Measurements from ENCODE around the gene SLC39A3. TPM values are rescaled to one million over a fixed set of nuclear protein-coding genes. Genes with fewer than 3 reads are reported as not detected.
"Not testable (repeated sequence)": the region's sequence is repeated elsewhere in the genome, so short reads cannot be mapped to it uniquely, and the experiment has no call there.

The SLC39A3 gene
- total RNA-seq, 1 experiment from 2014 or later, result 28.6 TPM

- not testable (repeated sequence) for H3K4me2 ChIP-seq (ENCODE audit: low read depth, low read length, poor library complexity, severe bottlenecking); DNase-seq; H3K36me3 ChIP-seq (ENCODE audit: insufficient read depth, low read length); H3K79me2 ChIP-seq (ENCODE audit: low read length); H4K20me1 ChIP-seq (ENCODE audit: insufficient read depth, low read depth, low read length); H3K9me2 ChIP-seq (replicated peaks; ENCODE audit: insufficient read depth, low read length); H3K9ac ChIP-seq (ENCODE audit: low read length); H3K4me3 ChIP-seq (ENCODE audit: low read length); H2AFZ ChIP-seq (ENCODE audit: low read length); H3K27me3 ChIP-seq (ENCODE audit: low read length); H3K27ac ChIP-seq (ENCODE audit: low read length)
- H3K9me3 ChIP-seq (ENCODE audit: low read length), result peaks cover 10% of the 10 kb centered on the region
- H3K4me1 ChIP-seq (ENCODE audit: low read length), result peaks cover 12% of the 10 kb centered on the region
Observed at GRCh38 chr19:2713170-2713569, 26.6 kb downstream of the SLC39A3 start.

DNA sequence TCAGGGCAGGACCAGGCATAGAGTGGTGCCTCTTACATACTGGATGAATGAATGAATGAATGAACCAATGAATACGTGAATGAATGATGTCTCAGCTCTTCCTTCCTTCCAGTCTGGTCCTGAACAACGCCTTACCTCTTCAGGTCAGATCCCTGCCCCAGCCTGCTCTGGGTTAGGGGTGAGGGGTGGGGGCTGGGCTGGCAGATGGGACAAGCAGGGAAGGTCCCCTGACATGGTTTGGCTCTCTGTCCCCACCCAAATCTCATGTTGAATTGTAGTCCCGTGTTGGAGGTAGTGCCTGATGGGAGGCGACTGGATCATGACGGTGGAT, 28.0 kb downstream of the SLC39A3 start:
- Histone ChIP-seq H3K9me3 (ENCODE audit: low read length) (peaks cover 10% of the 10 kb centered on the region), H3K4me3 (ENCODE audit: low read length) (no peak overlapping the region), H3K79me2 (ENCODE audit: low read length) (no peaks in the 10 kb centered on the region), H3K9ac (ENCODE audit: low read length) (no peak overlapping the region), H3K4me2 (ENCODE audit: low read depth, low read length, poor library complexity, severe bottlenecking) (no peak overlapping the region), H2AFZ (ENCODE audit: low read length) (no peak overlapping the region), H3K4me1 (ENCODE audit: low read length) (peaks cover 12% of the 10 kb centered on the region), H3K27me3 (ENCODE audit: low read length) (no peaks in the 10 kb centered on the region), H3K27ac (ENCODE audit: low read length) (no peak overlapping the region), H3K9me2 (replicated peaks; ENCODE audit: insufficient read depth, low read length) (no peaks in the 10 kb centered on the region), H3K36me3 (ENCODE audit: insufficient read depth, low read length) (no peaks in the 10 kb centered on the region), H4K20me1 (ENCODE audit: insufficient read depth, low read depth, low read length) (no peaks in the 10 kb centered on the region)
- no peak for DNase-seq

GRCh38 chr19:2711172-2711874, 28.5 kb downstream of the SLC39A3 start:
- DNase-seq, result no peak
- Histone ChIP-seq H3K4me2 (ENCODE audit: low read depth, low read length, poor library complexity, severe bottlenecking) (no peak overlapping the region), H3K27ac (ENCODE audit: low read length) (no peak overlapping the region), H3K9me2 (replicated peaks; ENCODE audit: insufficient read depth, low read length) (no peaks in the 10 kb centered on the region), H3K79me2 (ENCODE audit: low read length) (no peaks in the 10 kb centered on the region), H3K4me1 (ENCODE audit: low read length) (peaks cover 12% of the 10 kb centered on the region), H2AFZ (ENCODE audit: low read length) (no peak overlapping the region), H3K4me3 (ENCODE audit: low read length) (no peak overlapping the region), H3K9me3 (ENCODE audit: low read length) (peaks cover 10% of the 10 kb centered on the region), H3K36me3 (ENCODE audit: insufficient read depth, low read length) (no peaks in the 10 kb centered on the region), H3K9ac (ENCODE audit: low read length) (no peak overlapping the region), H4K20me1 (ENCODE audit: insufficient read depth, low read depth, low read length) (no peaks in the 10 kb centered on the region), H3K27me3 (ENCODE audit: low read length) (no peaks in the 10 kb centered on the region)

GRCh38 chr19:2706251-2706650, 33.6 kb downstream of the SLC39A3 start:
- no peaks in the 10 kb centered on the region for H3K36me3 ChIP-seq (ENCODE audit: insufficient read depth, low read length)
- peaks cover 11% of the 10 kb centered on the region for H3K4me1 ChIP-seq (ENCODE audit: low read length)
- no peaks in the 10 kb centered on the region for H3K27me3 ChIP-seq (ENCODE audit: low read length)
- no peaks in the 10 kb centered on the region for H3K79me2 ChIP-seq (ENCODE audit: low read length)
- no peaks in the 10 kb centered on the region for H3K9me3 ChIP-seq (ENCODE audit: low read length)
- H3K9me2 ChIP-seq (replicated peaks; ENCODE audit: insufficient read depth, low read length), result no peaks in the 10 kb centered on the region
- H3K4me3 ChIP-seq (ENCODE audit: low read length), result no peak overlapping the region
- no peak overlapping the region for H3K4me2 ChIP-seq (ENCODE audit: low read depth, low read length, poor library complexity, severe bottlenecking)
- no peak overlapping the region for H3K9ac ChIP-seq (ENCODE audit: low read length)
- no peaks in the 10 kb centered on the region for H4K20me1 ChIP-seq (ENCODE audit: insufficient read depth, low read depth, low read length)
- DNase-seq, result no peak
- no peak overlapping the region for H3K27ac ChIP-seq (ENCODE audit: low read length)
- no peak overlapping the region for H2AFZ ChIP-seq (ENCODE audit: low read length)

DNA sequence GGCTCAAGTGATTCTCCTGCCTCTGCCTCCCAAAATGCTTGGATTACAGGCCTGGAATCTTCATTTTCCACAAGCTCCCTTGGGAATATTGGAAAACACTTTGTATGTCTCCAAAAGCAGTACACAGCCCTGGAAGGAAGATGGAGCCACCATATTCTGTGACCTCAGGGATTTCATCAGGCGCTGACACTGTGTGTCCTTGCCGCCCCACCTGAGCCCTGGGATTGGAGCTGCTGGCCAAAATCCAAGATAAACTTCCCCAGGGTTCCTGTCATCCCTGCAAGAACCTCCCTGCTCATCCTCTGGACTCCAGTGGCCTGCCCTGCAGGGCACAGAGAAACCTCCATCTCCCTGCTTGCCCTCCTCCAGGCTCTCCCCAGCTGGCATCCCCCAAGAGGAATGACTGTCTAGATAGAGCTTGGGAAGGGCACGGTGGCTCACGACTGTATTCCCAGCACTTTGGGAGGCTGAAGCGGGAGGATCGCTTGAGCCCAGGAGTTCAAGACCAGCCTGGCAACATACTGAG, 36.1 kb downstream of the SLC39A3 start:
- H3K9me2 ChIP-seq (replicated peaks; ENCODE audit: insufficient read depth, low read length), result no peaks in the 10 kb centered on the region
- H3K9me3 ChIP-seq (ENCODE audit: low read length), result no peaks in the 10 kb centered on the region
- no peak overlapping the region for H3K4me3 ChIP-seq (ENCODE audit: low read length)
- no peak overlapping the region for H3K27ac ChIP-seq (ENCODE audit: low read length)
- no peaks in the 10 kb centered on the region for H3K27me3 ChIP-seq (ENCODE audit: low read length)
- no peaks in the 10 kb centered on the region for H4K20me1 ChIP-seq (ENCODE audit: insufficient read depth, low read depth, low read length)
- H3K4me1 ChIP-seq (ENCODE audit: low read length), result peaks cover 3% of the 10 kb centered on the region
- no peak for DNase-seq
- no peak overlapping the region for H3K4me2 ChIP-seq (ENCODE audit: low read depth, low read length, poor library complexity, severe bottlenecking)
- no peak overlapping the region for H2AFZ ChIP-seq (ENCODE audit: low read length)
- no peaks in the 10 kb centered on the region for H3K79me2 ChIP-seq (ENCODE audit: low read length)
- H3K36me3 ChIP-seq (ENCODE audit: insufficient read depth, low read length), result no peaks in the 10 kb centered on the region
- no peak overlapping the region for H3K9ac ChIP-seq (ENCODE audit: low read length)

- Histone ChIP-seq H3K9ac (ENCODE audit: low read length) (no peak overlapping the region), H3K36me3 (ENCODE audit: insufficient read depth, low read length) (no peaks in the 10 kb centered on the region), H3K27me3 (ENCODE audit: low read length) (no peaks in the 10 kb centered on the region), H3K4me1 (ENCODE audit: low read length) (peaks cover 8% of the 10 kb centered on the region), H4K20me1 (ENCODE audit: insufficient read depth, low read depth, low read length) (no peaks in the 10 kb centered on the region), H3K79me2 (ENCODE audit: low read length) (no peaks in the 10 kb centered on the region), H3K9me3 (ENCODE audit: low read length) (no peaks in the 10 kb centered on the region), H3K4me3 (ENCODE audit: low read length) (no peak overlapping the region), H3K27ac (ENCODE audit: low read length) (no peak overlapping the region), H2AFZ (ENCODE audit: low read length) (no peak overlapping the region), H3K9me2 (replicated peaks; ENCODE audit: insufficient read depth, low read length) (no peaks in the 10 kb centered on the region), H3K4me2 (ENCODE audit: low read depth, low read length, poor library complexity, severe bottlenecking) (no peak overlapping the region)
- no peak for DNase-seq
Observed at GRCh38 chr19:2703077-2703437, 36.8 kb downstream of the SLC39A3 start.

DNA sequence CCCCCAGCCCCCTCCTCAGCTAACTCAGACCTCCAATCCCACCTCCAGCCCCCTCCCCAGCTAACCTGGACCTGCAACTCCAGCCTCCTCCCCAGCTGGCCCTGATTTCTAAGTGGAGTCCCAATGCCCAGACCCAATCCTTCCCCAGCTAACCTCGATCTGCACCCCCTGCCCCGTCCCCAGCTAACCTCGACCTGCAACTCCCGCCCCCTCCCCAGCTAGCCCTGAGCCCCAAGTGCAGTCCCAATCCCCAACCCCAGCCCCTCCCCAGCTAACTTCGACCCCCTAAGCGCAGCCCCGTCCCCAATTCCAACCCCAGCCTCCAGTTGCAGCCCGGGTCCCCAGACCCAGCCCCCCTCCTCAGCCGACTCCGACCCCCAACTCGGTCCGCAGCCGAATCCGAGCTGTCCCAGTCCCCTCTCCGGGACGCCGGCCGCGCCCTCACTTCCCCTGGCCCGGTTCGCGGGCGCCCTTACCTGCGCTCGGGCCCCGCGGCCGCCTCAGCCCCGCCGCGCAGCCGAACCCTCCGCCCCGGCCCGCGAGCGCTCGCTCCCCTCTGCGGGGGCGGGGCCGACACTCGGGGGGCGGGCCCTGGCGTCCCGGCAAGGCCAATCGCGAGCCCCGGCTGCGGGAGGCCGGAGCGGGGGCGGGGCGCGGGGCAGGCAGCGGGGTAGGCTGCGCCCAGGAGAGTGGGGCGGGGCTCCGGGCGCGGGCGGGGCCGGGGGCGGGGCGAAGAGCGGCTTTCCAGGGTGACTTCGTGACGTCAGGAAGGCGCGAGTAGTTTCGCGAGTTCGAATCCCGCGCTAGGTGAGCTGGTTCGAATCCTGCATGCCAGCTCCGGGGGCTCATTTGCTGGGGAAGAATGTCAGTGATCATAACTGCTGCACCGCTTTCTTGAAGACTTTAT, 37.4 kb downstream of the SLC39A3 start, which contains the start of gene GNG7:
Gene GNG7 (minus strand): TSS at position 525 of the 907 bp plus-strand sequence. CDS start 182,006 bp downstream, outside the sequence.
- no peaks in the 10 kb centered on the region for H3K79me2 ChIP-seq (ENCODE audit: low read length)
- H3K27me3 ChIP-seq (ENCODE audit: low read length), result no peaks in the 10 kb centered on the region
- H3K36me3 ChIP-seq (ENCODE audit: insufficient read depth, low read length), result no peaks in the 10 kb centered on the region
- H3K9me3 ChIP-seq (ENCODE audit: low read length), result no peaks in the 10 kb centered on the region
- peak within 1 kb of the TSS; percentile 64 for H3K9ac ChIP-seq (ENCODE audit: low read length)
- H3K27ac ChIP-seq (ENCODE audit: low read length), result no peak within 1 kb of the TSS
- H4K20me1 ChIP-seq (ENCODE audit: insufficient read depth, low read depth, low read length), result no peaks in the 10 kb centered on the region
- H2AFZ ChIP-seq (ENCODE audit: low read length), result no peak within 1 kb of the TSS
- peak; percentile 98 for DNase-seq
- peak within 1 kb of the TSS; percentile 54; the same call in 1 of the 2 replicates for H3K4me3 ChIP-seq (ENCODE audit: low read length)
- no peaks in the 10 kb centered on the region for H3K9me2 ChIP-seq (replicated peaks; ENCODE audit: insufficient read depth, low read length)
- peak within 1 kb of the TSS; percentile 58 for H3K4me2 ChIP-seq (ENCODE audit: low read depth, low read length, poor library complexity, severe bottlenecking)
- peaks cover 8% of the 10 kb centered on the region for H3K4me1 ChIP-seq (ENCODE audit: low read length)

All from Karpas-422 (cell line).